Measurements from ENCODE around the gene PTPRK. TPM values are rescaled to one million over a fixed set of nuclear protein-coding genes. Genes with fewer than 3 reads are reported as not detected.

Gene PTPRK
- total RNA-seq, 2 donors from 2014 or later: 33.7 to 36.0 TPM

DNA sequence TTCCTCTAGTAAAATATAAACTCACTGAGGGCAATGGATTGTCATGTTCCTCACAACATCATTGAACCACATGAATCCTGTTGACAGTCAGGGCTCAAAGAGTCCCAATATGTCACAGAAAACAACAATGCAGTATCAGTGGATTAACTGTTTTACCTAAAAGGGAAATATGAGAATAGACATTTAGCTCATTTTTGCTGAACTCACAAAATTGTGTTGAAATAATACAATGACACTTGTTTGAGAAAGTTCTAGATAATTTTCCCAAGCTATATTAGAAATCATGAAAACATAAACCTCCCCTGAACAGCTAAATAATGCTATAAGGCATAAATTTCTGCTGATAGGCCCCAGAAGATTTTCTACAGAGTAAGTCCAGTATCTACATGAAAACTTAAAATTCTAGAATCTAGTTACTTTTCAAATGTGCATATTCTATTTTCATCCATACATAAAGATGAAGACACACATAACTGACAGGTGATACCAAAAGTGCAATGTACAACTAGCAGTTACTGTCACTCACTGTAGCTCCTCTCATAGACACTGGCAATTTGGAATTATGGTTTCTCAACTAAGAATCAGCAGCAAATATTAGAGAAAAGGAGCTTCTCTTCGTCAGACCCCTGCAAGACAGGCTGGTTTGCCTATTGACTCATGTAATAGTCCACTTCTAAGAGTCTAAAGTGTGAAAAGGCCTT lies 269.9 kb downstream of the PTPRK start:
- ATAC-seq (ENCODE audit: insufficient number of reproducible peaks, low FRiP score, low read depth) (no peak), DNase-seq (ENCODE audit: low spot score) (no peak)
- Histone ChIP-seq H3K4me1 (ENCODE audit: control insufficient read depth in 1 of 2, low read depth in 2 of 2) (no peaks in the 10 kb centered on the region), H3K36me3 (no peaks in the 10 kb centered on the region), H3K9me3 (no peaks in the 10 kb centered on the region), H3K4me3 (no peak overlapping the region), H3K27ac (no peak overlapping the region), H3K27me3 (replicated peaks; ENCODE audit: insufficient read depth) (no peaks in the 10 kb centered on the region)
- TF ChIP-seq, protein P1, sequence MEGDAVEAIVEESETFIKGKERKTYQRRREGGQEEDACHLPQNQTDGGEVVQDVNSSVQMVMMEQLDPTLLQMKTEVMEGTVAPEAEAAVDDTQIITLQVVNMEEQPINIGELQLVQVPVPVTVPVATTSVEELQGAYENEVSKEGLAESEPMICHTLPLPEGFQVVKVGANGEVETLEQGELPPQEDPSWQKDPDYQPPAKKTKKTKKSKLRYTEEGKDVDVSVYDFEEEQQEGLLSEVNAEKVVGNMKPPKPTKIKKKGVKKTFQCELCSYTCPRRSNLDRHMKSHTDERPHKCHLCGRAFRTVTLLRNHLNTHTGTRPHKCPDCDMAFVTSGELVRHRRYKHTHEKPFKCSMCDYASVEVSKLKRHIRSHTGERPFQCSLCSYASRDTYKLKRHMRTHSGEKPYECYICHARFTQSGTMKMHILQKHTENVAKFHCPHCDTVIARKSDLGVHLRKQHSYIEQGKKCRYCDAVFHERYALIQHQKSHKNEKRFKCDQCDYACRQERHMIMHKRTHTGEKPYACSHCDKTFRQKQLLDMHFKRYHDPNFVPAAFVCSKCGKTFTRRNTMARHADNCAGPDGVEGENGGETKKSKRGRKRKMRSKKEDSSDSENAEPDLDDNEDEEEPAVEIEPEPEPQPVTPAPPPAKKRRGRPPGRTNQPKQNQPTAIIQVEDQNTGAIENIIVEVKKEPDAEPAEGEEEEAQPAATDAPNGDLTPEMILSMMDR (IDR thresholded peaks at IDR 0.05): no peak

DNA sequence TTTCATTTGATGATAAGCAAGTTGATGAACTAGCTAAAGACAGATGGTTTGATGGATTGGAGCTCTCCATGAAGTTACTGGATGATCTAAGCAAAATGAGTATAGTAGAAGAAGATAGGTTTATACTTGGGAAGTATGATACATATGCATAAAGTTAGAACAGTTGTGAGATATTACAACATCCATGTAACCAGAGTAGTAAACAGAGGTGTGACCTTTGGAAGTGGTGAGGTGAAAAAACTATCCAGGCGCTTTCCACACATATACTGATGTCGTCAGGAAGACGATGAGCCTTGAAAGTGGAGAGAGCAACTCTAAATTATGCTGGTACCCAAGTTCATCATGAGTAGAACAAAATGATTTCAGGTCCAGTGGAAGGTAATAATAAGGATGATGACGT lies 271.0 kb downstream of the PTPRK start:
- Histone ChIP-seq H3K27me3 (replicated peaks; ENCODE audit: insufficient read depth) (no peaks in the 10 kb centered on the region), H3K36me3 (no peaks in the 10 kb centered on the region), H3K27ac (no peak overlapping the region), H3K4me3 (no peak overlapping the region), H3K4me1 (ENCODE audit: control insufficient read depth in 1 of 2, low read depth in 2 of 2) (no peaks in the 10 kb centered on the region), H3K9me3 (no peaks in the 10 kb centered on the region)
- ATAC-seq (ENCODE audit: insufficient number of reproducible peaks, low FRiP score, low read depth) (no peak), DNase-seq (ENCODE audit: low spot score) (no peak)
- TF ChIP-seq, protein P1 (IDR thresholded peaks at IDR 0.05): no peak

DNA sequence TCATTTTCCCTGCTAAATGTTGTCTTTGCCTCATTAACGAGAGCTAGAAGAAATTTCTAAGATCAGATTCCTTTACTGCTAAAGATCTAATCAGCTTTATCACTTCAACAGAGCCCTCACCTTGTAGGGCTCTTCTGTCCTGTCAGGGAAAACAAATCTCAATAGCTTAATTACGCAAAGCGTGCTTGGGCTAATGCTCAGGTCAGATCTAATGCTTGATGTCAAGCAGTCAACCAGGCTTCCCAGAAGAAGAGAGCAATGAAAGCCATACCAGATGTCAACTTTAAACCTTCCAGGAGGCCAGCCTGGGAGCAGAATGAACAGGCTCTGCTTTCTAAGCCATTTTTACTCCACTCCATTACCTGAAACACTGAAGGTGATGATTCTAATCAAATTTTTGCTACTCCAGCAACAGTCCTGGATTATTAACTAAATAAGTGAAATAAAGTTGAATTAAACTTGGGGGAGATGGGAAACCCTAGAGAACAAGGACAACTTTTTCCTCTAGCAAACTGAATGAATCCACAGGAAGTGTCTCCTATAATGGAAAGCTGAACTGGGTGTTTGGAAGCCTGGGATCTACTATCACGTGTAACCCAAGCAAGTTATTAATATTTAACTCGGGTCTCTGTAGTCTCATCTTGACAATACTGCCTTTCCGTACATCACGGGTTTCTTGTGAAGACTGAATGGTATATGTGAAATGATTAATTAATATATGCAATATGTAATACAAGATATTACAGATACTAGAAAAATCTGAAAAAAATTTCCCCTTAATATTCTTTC lies 273.7 kb downstream of the PTPRK start:
- H3K27ac ChIP-seq: no peak overlapping the region
- H3K4me3 ChIP-seq: no peak overlapping the region
- no peak for ATAC-seq (ENCODE audit: insufficient number of reproducible peaks, low FRiP score, low read depth)
- no peaks in the 10 kb centered on the region for H3K36me3 ChIP-seq
- DNase-seq (ENCODE audit: low spot score): no peak
- H3K4me1 ChIP-seq (ENCODE audit: control insufficient read depth in 1 of 2, low read depth in 2 of 2): no peaks in the 10 kb centered on the region
- H3K9me3 ChIP-seq: no peaks in the 10 kb centered on the region
- no peaks in the 10 kb centered on the region for H3K27me3 ChIP-seq (replicated peaks; ENCODE audit: insufficient read depth)
- TF ChIP-seq, protein P1 (IDR thresholded peaks at IDR 0.05): no peak

DNA sequence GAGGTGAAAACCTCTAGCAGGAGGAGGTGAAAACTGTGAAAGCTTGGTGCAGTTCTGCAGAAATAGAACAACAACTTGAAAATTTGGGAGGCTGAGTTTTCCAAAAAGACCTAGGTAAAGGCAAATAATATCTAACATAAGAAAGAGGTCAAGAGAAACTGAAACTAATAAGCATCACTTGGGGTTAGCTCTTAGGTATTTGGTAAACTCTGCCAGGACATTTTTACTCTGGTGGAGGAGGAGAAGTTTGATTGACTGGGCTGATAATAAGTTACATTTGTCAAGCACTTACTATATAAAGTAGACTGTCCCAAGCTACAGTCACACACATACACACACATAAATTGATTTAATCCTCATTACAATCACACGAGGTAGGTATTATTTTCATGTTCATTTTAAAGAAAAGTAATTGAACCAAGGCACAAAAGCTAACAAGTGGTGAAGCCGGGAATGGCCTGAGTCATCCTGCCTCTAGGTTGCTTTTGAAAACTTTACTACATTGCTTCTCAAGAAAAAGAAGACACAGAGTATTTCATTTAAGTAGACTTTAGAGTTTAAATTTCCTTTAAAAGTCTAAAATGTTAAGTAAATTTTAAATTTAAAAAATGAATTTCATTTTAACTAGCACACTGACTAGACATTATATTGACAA lies 275.5 kb downstream of the PTPRK start:
- ATAC-seq (ENCODE audit: insufficient number of reproducible peaks, low FRiP score, low read depth): no peak
- TF ChIP-seq, protein P1 (IDR thresholded peaks at IDR 0.05): no peak
- Histone ChIP-seq H3K27me3 (replicated peaks; ENCODE audit: insufficient read depth) (no peaks in the 10 kb centered on the region), H3K27ac (no peak overlapping the region), H3K4me1 (ENCODE audit: control insufficient read depth in 1 of 2, low read depth in 2 of 2) (peaks cover 10 to 11% of the 10 kb centered on the region in 2 donors), H3K9me3 (no peaks in the 10 kb centered on the region), H3K4me3 (no peak overlapping the region), H3K36me3 (no peaks in the 10 kb centered on the region)
- DNase-seq (ENCODE audit: low spot score): no peak

DNA sequence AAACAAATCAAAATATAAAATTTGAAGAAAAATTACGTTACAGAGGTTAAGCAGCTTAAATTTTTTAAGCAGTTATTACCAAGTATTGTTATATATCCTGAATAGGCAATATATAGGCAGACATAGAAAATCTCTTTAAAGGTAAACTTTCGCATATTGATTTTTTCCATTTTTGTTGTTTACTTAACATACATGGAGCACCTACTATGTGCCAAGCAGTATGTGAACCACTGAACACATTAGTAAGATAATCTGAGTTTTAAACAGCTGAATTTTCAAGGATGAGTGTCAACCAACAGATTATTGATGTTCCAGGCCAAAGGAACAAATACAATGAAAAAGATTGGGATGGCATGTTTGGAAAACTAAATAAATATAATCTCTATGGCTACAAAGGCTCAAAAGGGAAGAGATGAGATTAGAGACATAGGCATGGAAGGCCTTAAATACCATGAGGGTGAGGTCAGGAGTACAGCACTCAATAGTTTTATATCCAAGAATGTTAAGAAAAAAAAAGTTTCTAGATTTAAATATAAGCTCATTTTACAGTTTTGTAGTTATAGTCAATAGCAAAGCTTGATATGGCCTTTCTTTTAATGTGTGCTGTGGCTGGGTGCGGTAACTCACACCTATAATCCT lies 277.5 kb downstream of the PTPRK start:
- H3K4me1 ChIP-seq (ENCODE audit: control insufficient read depth in 1 of 2, low read depth in 2 of 2): peaks cover 13% of the 10 kb centered on the region in 2 donors
- no peaks in the 10 kb centered on the region for H3K9me3 ChIP-seq
- no peaks in the 10 kb centered on the region for H3K27me3 ChIP-seq (replicated peaks; ENCODE audit: insufficient read depth)
- DNase-seq (ENCODE audit: low spot score) (no peak), ATAC-seq (ENCODE audit: insufficient number of reproducible peaks, low FRiP score, low read depth) (no peak)
- no peak overlapping the region for H3K27ac ChIP-seq
- no peak overlapping the region for H3K4me3 ChIP-seq
- TF ChIP-seq, protein P1 (IDR thresholded peaks at IDR 0.05): no peak
- no peaks in the 10 kb centered on the region for H3K36me3 ChIP-seq

Measured in thoracic aorta (tissue), 2 donors.